AG10803 (cell line): ENCODE measurements around the gene WIPI1.

ENCODE experiments used
- DNase-seq: peaks from one replicate; pipeline ENCODE4 v3.0.0; 2010; ENCODE audit warnings: low read depth
- H3K4me3 ChIP-seq: 2 replicates; pipeline ENCODE4 v1.5.1; 2011; ENCODE audit warnings: mild to moderate bottlenecking, low read length, control low read depth
- TF ChIP-seq, protein P1 (sequence below): conservative IDR thresholded peaks from 2 replicates; pipeline ENCODE4 v1.5.1; 2011; ENCODE audit warnings: mild to moderate bottlenecking, low read length, control low read depth, inconsistent platforms

Gene WIPI1

DNA sequence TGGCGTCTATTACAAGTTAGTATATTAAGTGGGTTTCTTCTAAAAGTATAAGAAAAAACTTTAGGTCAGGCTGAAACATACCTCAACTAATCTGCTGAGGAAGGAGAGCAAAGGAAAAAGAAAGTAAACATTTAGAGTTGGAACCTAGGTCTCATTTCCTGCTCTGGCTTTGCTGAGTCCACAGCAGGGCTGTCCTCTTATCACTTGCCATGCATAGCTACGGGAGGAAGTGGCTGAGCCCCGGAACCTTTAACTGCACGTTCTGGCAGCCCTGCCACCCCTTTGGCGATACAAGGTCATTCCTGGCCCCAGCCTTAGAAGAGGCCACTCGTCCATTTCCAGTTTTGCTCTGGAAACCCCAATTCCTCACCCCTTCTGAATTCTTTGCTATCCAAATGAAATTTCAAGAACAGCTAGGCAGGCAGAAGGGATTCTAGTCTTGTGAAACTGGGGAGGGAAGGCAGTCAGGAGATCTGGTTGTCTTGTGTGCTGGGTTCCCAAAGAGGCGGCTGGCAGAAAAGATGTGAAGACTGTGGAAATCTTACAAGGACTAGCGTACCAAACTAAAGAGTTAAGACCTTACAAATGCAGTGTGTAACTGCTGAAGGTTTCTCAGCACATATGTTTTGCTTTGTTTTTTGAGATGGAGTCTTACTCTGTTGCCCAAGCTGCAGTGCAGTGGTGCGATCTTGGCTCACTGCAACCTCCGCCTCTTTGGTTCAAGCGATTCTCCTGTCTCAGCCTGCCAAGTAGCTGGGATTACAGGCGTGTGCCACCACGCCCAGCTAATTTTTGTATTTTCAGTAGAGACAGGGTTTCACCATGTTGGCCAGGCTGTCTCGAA is 19.1 kb downstream of the WIPI1 start:
- DNase-seq: no peak
- TF ChIP-seq, protein P1, sequence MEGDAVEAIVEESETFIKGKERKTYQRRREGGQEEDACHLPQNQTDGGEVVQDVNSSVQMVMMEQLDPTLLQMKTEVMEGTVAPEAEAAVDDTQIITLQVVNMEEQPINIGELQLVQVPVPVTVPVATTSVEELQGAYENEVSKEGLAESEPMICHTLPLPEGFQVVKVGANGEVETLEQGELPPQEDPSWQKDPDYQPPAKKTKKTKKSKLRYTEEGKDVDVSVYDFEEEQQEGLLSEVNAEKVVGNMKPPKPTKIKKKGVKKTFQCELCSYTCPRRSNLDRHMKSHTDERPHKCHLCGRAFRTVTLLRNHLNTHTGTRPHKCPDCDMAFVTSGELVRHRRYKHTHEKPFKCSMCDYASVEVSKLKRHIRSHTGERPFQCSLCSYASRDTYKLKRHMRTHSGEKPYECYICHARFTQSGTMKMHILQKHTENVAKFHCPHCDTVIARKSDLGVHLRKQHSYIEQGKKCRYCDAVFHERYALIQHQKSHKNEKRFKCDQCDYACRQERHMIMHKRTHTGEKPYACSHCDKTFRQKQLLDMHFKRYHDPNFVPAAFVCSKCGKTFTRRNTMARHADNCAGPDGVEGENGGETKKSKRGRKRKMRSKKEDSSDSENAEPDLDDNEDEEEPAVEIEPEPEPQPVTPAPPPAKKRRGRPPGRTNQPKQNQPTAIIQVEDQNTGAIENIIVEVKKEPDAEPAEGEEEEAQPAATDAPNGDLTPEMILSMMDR: no peak
- no peak overlapping the region for H3K4me3 ChIP-seq

DNA sequence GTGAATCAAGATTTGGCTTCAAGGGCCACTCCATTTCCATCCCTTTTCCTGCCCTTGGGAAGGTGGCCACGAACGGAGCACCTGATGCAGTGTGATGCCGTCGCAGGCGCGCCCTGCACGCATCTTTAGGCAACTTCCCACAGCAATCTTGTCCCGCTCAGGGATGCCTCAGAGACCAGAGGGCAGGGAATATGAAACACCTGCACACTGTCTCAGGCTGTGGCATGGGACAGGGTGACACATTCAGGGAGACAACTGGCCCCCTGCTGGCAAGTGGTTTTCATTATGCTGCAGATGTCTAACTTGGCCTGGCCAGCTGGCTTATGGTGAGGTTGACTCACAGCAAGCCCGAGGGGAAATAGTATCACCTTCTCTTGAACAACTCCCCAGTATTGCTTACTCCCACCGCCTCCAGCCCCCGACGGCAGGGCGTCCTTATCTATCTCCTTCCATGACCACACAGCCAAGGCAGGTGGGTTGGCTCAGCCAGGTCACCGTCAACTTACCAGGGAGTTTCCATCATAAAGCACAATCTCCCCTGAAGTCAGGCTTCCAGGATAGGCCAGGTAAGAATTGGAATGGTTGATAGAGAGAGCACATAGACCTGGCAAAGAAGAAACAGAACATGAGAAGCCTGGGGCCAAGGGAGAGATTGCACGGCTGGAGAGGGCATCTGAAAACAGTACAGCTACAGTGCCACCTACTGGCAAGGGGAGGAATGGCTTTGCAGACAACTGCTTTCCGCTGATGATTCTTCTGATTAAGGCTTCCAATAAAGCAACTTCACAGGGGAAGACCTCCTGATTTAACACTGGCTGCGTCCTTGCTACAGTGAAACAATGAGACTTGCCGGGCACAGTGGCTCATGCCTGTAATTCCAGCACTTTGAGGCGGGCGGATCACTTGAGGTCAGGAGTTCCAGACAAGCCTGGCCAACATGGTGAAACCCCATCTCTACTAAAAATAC is 21.1 kb downstream of the WIPI1 start:
- TF ChIP-seq, protein P1: peak; percentile 99
- H3K4me3 ChIP-seq: no peak overlapping the region
- DNase-seq: peak; percentile 76

DNA sequence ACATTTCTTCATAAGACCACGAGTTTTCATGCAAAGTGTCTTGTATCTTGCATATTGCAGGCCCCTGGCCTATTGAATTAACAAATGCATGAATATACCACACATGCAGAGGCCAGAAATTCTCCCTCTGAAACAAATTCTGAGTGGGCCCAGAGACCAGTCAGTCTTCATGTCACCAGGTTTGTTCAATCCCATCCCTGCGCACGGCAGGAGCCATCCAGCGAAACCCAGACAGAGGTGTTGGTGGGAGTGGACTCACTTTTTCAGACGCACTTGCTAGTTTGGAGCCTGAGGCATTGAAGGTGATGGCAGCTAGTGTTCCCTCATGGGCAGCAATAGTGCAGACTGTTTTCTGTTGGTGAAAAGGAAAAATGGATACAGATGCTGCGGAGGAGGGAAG is 21.9 kb downstream of the WIPI1 start:
- TF ChIP-seq, protein P1: no peak
- H3K4me3 ChIP-seq: no peak overlapping the region
- no peak for DNase-seq

DNA sequence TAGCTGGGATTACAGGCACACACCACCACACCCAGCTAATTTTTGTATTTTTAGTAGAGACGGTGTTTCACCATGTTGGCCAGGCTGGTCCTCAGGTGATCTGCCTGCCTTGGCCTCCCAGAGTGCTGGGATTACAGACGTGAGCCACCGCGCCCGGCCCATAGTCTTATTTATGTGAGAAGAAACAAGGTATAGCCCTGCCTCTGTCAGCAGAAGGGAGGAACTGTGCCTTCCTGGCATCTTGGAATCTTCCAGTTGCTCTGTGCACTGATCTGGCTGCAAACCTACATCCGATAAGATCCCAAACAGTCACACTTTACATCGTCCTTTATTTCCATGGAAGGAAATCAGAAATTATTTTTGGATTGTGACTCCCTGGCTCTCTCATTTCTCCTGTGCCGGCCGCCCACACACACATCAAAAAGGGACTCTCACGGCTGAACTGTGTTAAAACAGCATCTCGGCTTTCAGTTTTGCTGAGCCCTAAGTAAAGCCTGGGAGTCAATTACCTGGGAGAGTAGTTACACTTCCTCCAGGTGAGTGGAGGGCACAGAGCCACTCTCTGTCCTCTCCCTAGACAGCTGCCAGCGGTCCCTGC is 23.3 kb downstream of the WIPI1 start:
- no peak overlapping the region for H3K4me3 ChIP-seq
- no peak for DNase-seq

DNA sequence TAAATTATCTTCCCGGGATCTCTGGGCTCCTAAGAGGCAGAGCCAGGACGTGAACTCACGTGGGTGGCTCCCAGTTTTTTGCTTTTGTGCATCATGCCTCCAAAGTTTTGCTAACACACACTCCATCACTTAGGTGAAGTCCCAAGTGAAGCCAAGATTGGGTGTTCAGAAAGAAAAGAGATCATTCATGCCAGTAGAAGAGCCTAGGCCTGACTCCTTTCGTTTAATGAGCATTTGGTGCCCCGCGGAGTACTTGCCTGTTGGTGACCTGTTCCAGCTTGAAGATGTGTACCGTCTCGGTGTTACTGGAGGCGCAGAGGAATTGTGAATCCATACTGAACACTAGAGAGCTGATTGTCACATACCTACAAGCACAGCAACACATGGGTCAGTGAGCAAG is 24.1 kb downstream of the WIPI1 start:
- TF ChIP-seq, protein P1: no peak
- no peak overlapping the region for H3K4me3 ChIP-seq
- DNase-seq: no peak

More for the DNA sequence above, 23.3 kb downstream of the WIPI1 start:
- TF ChIP-seq, protein P1: no peak

DNA sequence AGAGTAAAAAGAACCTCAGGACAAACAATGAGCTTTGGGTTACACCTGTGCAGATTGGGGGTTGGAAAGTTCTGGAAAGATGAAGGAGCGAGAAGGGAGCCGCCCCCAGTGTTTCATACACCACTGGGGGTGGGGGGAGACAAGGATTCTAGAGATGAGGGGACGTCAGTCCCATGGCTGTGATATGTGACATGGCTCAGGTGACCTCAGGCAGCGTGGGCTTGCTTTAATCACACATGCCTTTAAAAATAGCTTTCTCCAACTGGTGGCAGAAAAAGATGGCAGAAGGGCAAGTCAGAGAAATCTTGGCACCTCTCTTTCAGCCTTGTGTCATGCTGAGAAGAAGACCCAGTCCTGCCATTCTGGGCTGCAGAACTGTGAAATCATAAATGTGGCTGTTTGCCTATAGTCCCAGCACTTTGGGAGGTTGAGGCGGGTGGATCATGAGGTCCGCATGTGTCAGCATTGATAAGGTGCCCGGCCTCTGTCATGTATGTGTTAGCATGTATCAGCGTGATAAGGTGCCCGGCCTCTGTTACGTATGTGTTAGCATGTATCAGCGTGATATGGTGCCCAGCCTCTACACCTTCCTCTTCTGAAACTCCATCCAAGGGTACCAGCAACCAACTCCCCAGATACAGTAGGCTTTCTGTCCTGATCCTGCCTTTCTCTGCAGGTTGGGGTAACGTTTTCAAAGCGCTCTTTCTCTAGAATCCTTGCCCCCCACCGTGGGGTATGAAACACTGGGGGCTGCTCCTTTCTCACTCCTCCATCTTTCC is 25.0 kb downstream of the WIPI1 start:
- TF ChIP-seq, protein P1: no peak
- no peak overlapping the region for H3K4me3 ChIP-seq
- DNase-seq: no peak
